Activated CD4-positive, alpha-beta T cell treated with anti-CD3 and anti-CD28 coated beads, Interleukin-2, amount 50 U/mL, for 4 hours (primary cell): ENCODE data around the gene TXNDC9.
"Not testable (repeated sequence)": the region's sequence is repeated elsewhere in the genome, so short reads cannot be mapped to it uniquely, and the experiment has no call there.

ENCODE experiments used
- DNase-seq, 2 experiments: peaks; one replicate each; pipeline ENCODE4 v3.0.0-alpha.2; 2020

TXNDC9 gene

DNA sequence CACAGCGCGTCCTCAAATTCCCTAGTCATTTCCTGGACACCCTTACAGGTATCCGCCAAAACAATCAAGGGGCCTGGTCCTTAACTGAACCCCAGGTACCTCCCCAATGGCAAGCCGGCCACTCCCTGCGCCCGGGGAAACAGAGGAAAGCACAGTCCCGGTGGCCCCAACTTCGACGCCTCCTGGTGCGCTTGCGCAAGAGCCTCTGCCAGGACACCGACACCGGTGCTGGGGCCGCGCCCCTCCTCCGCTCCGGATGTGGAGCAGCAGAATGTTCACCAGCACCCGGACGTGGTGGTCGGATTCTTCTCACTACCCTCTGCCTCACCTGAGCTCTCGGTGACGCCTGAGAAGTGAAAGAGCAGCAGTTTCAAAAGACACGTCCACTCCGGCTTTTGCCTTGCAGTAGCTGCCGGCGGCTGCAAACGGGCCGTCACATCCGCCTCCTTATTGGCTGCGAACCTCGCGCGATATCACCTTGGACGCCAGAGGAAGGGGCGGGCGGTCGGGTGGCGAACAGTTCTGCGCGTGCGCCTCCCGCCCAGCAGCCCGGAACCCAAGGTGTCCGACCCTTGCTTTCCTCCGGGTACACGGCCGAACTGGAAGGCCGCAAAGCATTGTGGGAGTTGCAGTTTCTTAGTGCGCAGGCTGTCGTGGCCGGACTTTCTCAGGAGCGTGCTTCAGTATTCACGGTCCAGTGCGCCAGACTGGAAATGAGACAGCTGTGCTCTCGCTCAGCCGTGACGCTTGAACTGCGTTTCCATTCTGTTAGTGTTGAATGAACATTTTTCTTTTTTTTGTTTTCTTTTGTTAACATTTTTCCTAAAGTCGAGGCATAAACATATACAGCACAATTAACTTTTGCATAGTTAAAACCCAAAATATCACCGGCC is at the start of gene TXNDC9:
Gene TXNDC9, minus strand, starts transcription at position 423 of the 893 bp plus-strand sequence. CDS start 3,123 bp downstream, outside the sequence.
- peak; percentile 96 to 97 for DNase-seq

GRCh38 chr2:99382143-99382542 is 46.0 kb upstream of the TXNDC9 start:
- no peak for DNase-seq

GRCh38 chr2:99380376-99381010 is 44.4 kb upstream of the TXNDC9 start:
- no peak for DNase-seq

- no peak for DNase-seq
Observed at GRCh38 chr2:99377879-99378278, 41.7 kb upstream of the TXNDC9 start.

DNA sequence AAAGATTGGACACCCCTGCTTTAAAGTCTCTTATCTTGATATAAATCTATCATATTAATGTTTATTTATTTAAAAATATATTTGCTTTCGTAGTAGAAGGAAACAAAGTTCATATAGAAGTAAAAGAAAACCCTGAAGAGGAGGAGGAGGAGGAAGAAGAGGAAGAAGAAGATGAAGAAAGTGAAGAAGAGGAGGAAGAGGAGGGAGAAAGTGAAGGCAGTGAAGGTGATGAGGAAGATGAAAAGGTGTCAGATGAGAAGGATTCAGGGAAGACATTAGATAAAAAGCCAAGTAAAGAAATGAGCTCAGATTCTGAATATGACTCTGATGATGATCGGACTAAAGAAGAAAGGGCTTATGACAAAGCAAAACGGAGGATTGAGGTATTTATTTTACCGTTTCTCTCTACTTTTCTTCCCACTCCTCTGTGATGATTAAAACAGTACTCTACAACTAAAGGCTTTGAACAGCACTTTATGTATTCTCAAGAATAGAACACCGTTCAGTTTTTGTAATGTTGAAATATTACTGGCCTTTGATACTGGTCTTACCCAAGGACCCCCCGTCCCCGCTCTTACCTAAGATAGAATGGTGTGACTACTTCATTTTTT is 40.2 kb upstream of the TXNDC9 start:
- DNase-seq, result no peak

DNA sequence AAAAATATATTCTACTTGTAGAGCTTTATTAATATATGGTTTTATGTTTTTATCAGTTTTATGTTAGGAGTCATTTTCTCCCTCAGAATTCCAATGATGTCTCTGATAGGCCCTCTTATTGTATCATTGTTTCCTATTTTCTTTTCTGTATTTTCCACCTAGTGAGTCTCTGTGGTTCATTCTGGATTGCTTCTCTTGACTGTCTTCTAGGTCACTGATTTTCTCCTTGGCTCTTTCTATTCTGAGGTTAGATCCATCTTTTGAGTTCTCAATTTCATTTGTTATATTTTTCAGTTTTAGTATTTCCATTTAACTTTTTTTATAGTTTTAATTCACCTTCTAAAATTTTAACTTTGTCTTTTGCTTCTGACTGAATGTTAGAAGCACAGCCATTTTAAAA is 38.6 kb upstream of the TXNDC9 start:
- no peak for DNase-seq

DNA sequence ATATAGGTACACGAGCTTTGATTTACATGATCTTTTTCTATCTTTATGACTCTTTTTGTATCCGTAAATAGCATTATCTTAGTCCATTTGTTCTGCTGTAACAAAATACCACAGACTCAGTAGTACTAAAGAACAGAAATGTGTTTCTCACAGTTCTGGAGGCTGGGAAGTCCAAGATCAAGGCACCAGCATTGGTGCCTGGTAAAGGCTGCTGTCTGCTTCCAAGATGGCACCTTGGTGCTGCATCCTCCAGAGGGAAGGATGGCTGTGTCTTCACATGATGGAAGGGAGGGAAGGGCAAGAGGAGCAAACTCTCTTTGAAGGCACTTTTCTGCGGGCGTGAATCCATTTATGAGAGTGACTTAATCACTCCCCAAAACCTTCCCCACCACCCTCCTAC is 37.0 kb upstream of the TXNDC9 start:
- no peak for DNase-seq

DNA sequence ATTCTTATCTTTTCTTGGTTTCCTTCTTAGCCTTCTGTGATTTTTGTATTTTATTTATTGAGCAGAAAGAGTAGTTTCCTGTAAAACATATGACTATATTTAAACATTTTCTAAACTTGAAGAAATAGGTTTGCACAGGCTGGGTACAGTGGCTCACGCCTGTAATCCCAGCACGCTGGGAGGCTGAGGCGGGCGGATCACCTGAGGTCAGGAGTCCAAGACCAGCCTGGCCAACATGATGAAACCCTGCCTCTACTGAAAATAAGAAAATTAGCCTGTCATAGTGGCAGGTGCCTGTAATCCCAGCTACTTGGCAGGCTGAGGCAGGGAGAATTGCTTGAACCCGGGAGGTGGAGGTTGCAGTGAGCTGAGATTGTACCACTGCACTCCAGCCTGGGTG is 32.7 kb upstream of the TXNDC9 start:
- DNase-seq, result not testable (repeated sequence)

- DNase-seq, result no peak
Observed at GRCh38 chr2:99365661-99366060, 29.5 kb upstream of the TXNDC9 start.

- no peak for DNase-seq
Observed at GRCh38 chr2:99356853-99357252, 20.7 kb upstream of the TXNDC9 start.

- not testable (repeated sequence) for DNase-seq
Observed at GRCh38 chr2:99354825-99355224, 18.7 kb upstream of the TXNDC9 start.

DNA sequence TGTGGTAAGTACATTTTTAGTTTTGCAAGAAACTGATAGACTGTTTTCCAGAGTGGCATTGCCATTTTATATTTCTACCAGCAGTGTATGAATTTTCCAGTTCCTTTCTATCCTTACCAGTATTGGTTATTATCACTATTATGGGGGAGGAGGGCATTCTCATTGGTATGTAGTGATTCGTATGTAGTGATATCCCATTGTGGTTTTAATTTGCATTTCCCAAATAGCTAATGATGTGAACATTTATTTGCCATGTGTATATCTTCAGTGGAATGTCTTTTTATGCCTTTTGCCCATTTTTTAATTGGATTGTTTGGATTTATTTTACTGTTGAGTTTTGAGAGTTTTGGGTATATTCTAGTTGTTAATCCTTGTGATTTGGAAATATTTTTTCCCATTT is 17.9 kb upstream of the TXNDC9 start:
- no peak for DNase-seq

DNA sequence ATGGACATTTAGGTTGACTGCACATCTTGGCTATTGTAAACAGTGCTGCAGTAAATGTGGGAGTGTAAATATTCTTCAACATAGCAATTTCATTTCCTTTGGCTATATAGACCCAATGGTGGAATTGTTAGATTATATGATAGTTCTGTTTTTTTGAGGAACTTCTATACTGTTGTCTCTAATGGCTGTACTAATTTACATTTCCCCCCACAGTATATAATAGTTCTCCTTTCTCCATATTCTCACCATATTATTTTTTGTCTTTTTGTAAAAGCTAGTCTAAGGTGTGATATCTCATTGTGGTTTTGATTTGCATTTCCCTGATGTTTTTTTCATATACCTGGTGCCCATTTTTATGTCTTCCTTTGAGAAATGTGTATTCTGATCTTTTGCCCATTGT is 14.1 kb upstream of the TXNDC9 start:
- DNase-seq, result no peak

DNA sequence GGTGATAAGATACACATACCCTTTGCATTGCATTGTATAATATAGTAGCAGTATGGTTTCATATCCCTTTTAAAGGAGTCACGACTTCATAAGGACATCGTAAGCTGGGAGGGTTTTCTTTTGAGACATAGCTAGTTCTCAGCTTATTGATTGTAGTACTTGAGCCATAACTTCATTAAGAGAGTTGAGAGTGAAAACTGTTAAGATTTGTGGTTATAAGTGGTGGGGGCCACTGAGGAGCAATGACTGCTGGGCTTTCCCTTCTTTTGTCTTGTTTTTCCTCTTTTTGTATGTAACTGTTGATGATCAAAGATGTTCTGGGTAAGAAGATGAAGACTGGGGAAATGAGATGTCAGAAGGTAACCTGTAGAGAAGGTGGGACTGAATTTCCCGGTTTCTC is 12.0 kb upstream of the TXNDC9 start:
- no peak for DNase-seq

DNA sequence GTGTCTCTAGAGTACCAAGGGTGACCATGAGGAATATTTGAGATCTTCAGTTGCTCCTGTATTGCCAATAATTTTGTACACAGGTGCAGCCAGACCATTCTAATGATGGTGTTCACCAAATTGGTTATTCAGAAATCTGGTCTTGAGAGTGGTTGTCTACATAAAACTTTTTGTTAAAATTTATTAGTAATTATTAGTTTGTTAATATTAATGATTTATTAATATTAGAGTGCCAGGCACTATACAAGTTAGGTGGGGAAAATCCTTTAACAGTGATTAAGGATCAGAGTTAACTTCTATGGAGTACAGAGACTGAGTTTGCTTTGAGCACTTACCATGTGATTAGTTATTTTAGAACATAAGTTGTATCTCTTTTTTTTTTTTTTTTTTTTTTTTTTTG is 10.1 kb upstream of the TXNDC9 start:
- DNase-seq, result no peak

- DNase-seq, result not testable (repeated sequence)
Observed at GRCh38 chr2:99345446-99345845, 9.3 kb upstream of the TXNDC9 start.

DNA sequence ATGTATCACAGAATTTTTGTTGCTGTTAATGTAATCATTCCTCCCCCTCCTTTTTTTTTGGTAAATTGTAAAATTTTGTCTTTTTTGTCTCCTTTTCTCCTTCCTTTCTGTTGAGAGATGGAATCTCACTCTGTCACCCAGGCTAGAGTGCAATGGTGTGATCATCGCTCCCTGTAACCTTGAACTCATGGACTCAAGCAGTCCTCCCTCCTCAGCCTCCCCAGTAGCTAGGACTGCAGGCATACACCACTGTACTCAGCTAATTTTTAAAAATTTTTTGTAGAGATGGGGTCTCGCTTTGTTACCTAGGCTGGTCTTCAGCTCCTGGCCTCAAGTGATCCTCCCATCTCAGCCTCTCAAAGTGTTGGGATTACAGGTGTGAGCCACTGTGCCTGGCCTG is 6.4 kb upstream of the TXNDC9 start:
- no peak for DNase-seq

DNA sequence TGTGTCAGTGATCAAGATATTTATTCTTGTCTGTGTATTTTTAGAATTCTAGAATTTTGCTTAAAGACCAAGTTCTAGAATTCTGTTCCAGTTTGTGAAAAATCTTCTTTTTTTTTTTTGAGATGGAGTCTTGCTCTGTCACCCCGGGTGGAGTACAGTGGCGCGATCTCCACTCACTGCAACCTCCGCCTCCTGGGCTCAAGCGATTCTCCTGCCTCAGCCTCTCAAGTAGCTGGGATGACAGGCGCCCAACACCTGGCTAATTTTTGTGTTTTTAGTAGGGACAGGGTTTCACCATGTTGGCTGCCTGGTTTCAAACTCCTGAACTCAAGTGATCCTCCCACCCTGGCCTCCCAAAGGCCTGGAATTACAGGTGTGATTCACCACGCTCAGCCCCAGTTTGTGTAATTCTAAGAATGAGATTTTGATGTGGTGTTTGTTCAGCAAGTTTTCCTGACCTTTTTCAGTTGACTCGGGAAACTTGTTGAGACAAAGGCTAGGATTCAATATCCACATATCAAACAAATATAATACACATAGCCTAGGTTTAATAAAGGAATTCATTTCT is 4.6 kb upstream of the TXNDC9 start:
- DNase-seq, result no peak

DNA sequence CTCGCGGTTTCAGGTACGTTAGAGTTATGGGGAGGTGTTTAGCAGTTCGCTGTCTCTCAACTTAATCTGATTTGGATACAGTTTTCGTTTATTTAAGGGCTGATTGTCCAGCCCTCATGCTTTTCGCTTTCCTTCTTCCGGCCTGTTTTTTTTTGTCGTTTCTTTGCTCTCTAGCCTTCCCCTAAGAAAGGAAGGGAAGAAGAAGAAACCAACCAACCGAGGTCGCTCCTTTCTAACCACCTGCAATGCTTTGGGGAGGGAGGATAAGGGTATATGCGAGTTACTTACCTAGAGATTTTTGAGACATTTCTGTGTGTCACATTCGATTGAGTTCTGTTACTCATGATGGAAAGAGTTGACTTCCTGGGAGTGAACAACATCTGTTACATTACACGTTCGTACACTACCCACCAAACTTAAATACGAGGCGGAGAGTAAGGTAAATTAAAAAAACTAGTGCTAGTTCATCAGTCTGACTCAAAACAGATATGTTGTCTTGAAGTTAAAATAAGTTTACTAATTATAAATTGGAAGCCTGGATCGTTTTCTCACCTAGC is 2.0 kb upstream of the TXNDC9 start:
- no peak for DNase-seq

DNA sequence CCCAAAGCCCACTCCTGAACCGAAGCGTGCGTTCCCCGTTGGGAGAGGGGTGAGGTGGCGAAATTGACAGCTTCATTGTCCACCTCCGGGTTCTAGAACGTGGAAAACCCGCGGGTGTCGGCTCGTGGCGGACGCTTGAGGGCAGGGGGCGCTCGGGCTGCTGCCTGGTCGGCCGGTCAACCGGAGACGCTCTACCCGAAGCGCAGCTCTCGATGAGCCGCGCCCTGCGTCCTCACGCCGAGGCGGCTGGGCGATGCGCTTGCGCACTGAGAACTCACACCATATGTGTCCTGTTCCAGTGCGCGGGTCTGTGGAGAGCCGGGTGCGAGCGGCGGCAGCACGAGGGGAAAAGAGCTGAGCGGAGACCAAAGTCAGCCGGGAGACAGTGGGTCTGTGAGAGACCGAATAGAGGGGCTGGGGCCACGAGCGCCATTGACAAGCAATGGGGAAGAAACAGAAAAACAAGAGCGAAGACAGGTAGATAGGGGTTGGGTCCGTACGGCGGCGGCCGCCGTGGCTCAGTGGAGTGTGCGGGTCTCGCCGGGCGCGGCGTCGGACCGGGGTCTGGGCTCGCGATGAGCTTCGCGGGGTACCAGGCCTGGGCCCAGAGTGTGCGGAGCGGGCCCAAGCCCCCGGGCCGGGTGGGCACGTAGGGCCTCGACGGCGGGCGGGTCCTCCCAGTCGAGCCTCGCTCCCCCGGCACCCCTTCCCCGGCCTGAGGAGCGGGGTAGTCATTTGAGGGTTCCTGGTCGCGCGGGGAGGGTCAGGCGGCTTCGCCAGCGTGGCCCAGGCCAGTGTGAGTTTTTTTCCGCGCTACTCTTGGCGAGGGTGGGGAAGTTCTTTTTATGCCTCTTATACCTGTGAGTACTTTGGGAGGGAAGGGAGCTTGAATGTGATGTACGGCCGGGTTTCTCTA is 1.2 kb upstream of the TXNDC9 start, which contains the start of gene EIF5B:
Gene EIF5B, plus strand, starts transcription at position 277 of the 916 bp plus-strand sequence. Its CDS starts 166 bp downstream, at position 443.
- peak; percentile 89 to 92 for DNase-seq

GRCh38 chr2:99336804-99337112 is 625 bp upstream of the TXNDC9 start:
- peak in 1 of 2 experiments; percentile 1 for DNase-seq

DNA sequence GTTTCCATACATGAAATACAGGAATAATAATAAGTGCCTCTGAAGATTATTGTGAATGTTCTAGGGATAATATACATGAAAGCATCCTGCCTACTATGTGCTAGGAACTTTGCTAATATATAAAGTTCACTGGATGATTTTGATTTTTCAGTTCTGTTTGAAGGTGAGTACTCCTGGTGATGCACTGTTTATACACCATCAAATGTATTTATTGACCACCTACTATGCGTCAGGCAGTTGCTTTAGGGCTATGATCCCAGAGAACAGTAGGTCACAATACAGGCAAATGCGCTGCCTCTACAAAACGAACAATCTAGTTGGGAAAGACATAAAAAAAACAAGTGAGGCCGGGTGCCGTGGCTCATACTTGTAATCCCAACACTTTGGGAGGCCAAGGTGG is 10.7 kb downstream of the TXNDC9 start:
- no peak for DNase-seq
